HL-60 (cell line): ENCODE results near the gene PLEKHA3.

Experiments used
- GABPA ChIP-seq: IDR thresholded peaks from 2 replicates; pipeline ENCODE4 v1.6.1; 2012; ENCODE audit warnings: low read depth
- TF ChIP-seq, protein P1 (sequence below): IDR thresholded peaks from 2 replicates; pipeline ENCODE4 v1.6.1; 2012; ENCODE audit warnings: low read depth; ENCODE audit not compliant: insufficient replicate concordance
- TF ChIP-seq, protein P2 (sequence below): IDR thresholded peaks from one replicate; pipeline ENCODE4 v1.5.1; 2011; ENCODE audit warnings: low read length, control low read depth, inconsistent platforms; ENCODE audit not compliant: insufficient read depth

DNA sequence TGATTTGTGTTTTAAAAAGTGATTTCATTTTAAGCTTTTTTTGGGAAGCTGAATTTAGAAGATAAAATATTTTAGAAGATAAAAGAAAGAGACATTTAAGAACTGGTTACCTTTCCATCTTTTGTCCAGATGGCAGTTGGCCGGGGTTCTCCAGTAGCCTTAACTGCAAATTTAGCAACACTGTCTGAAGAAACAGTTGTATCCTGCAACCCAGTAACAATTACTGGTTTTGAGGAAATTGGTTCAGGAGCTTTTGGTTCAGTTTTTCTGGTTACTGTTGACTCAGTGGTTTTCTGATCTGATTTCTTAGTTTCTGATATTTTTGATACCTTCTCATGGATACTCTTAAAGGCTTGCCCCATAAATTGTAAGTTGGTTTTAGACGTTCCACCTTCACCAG lies 49.9 kb downstream of the PLEKHA3 start:
- TF ChIP-seq, protein P1, sequence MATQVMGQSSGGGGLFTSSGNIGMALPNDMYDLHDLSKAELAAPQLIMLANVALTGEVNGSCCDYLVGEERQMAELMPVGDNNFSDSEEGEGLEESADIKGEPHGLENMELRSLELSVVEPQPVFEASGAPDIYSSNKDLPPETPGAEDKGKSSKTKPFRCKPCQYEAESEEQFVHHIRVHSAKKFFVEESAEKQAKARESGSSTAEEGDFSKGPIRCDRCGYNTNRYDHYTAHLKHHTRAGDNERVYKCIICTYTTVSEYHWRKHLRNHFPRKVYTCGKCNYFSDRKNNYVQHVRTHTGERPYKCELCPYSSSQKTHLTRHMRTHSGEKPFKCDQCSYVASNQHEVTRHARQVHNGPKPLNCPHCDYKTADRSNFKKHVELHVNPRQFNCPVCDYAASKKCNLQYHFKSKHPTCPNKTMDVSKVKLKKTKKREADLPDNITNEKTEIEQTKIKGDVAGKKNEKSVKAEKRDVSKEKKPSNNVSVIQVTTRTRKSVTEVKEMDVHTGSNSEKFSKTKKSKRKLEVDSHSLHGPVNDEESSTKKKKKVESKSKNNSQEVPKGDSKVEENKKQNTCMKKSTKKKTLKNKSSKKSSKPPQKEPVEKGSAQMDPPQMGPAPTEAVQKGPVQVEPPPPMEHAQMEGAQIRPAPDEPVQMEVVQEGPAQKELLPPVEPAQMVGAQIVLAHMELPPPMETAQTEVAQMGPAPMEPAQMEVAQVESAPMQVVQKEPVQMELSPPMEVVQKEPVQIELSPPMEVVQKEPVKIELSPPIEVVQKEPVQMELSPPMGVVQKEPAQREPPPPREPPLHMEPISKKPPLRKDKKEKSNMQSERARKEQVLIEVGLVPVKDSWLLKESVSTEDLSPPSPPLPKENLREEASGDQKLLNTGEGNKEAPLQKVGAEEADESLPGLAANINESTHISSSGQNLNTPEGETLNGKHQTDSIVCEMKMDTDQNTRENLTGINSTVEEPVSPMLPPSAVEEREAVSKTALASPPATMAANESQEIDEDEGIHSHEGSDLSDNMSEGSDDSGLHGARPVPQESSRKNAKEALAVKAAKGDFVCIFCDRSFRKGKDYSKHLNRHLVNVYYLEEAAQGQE = no peak
- TF ChIP-seq, protein P2, sequence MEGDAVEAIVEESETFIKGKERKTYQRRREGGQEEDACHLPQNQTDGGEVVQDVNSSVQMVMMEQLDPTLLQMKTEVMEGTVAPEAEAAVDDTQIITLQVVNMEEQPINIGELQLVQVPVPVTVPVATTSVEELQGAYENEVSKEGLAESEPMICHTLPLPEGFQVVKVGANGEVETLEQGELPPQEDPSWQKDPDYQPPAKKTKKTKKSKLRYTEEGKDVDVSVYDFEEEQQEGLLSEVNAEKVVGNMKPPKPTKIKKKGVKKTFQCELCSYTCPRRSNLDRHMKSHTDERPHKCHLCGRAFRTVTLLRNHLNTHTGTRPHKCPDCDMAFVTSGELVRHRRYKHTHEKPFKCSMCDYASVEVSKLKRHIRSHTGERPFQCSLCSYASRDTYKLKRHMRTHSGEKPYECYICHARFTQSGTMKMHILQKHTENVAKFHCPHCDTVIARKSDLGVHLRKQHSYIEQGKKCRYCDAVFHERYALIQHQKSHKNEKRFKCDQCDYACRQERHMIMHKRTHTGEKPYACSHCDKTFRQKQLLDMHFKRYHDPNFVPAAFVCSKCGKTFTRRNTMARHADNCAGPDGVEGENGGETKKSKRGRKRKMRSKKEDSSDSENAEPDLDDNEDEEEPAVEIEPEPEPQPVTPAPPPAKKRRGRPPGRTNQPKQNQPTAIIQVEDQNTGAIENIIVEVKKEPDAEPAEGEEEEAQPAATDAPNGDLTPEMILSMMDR = no peak
- no peak for TF ChIP-seq GABPA
